HG03196 (cell line): ENCODE measurements around the gene RABL6.
"Not testable (repeated sequence)": the region's sequence is repeated elsewhere in the genome, so short reads cannot be mapped to it uniquely, and the experiment has no call there.

Experiments used
- ATAC-seq: cut with Tn5 transposase; IDR thresholded peaks from one replicate; pipeline ENCODE4 v1.9.1; 2021; ENCODE audit not compliant: unreplicated experiment

The RABL6 gene

GRCh38 chr9:136774416-136775045 is 33.2 kb upstream of the RABL6 start:
- ATAC-seq, result no peak

- no peak for ATAC-seq
These were observed 32.6 kb upstream of the RABL6 start for GRCh38 chr9:136775191-136775590.

GRCh38 chr9:136776947-136777346 is 30.8 kb upstream of the RABL6 start:
- no peak for ATAC-seq

GRCh38 chr9:136777359-136777758 is 30.4 kb upstream of the RABL6 start:
- no peak for ATAC-seq

GRCh38 chr9:136779808-136780207 is 27.9 kb upstream of the RABL6 start:
- no peak for ATAC-seq

GRCh38 chr9:136782452-136782851 is 25.3 kb upstream of the RABL6 start:
- ATAC-seq, result no peak

GRCh38 chr9:136784249-136784996 is 23.3 kb upstream of the RABL6 start:
- no peak for ATAC-seq

- ATAC-seq, result no peak
These were observed 22.8 kb upstream of the RABL6 start for GRCh38 chr9:136784997-136785361.

- not testable (repeated sequence) for ATAC-seq
These were observed 22.0 kb upstream of the RABL6 start for GRCh38 chr9:136785565-136786355.

GRCh38 chr9:136786451-136786850 is 21.3 kb upstream of the RABL6 start:
- no peak for ATAC-seq

GRCh38 chr9:136786983-136787382 is 20.8 kb upstream of the RABL6 start:
- not testable (repeated sequence) for ATAC-seq

- ATAC-seq, result no peak
These were observed 19.9 kb upstream of the RABL6 start for GRCh38 chr9:136787690-136788400.

- ATAC-seq, result not testable (repeated sequence)
These were observed 18.9 kb upstream of the RABL6 start for GRCh38 chr9:136788644-136789522.

GRCh38 chr9:136789523-136789937 is 18.2 kb upstream of the RABL6 start:
- ATAC-seq, result no peak

GRCh38 chr9:136790640-136791515 is 16.9 kb upstream of the RABL6 start, which contains the start of gene TMEM141:
Gene TMEM141 (plus strand): TSS chr9:136791344. CDS start chr9:136791371, 27 bp downstream.
- peak; percentile 81 for ATAC-seq

- ATAC-seq, result peak; percentile 24
These were observed 16.1 kb upstream of the RABL6 start for GRCh38 chr9:136791516-136792276.

GRCh38 chr9:136792321-136793085 is 15.2 kb upstream of the RABL6 start:
- no peak for ATAC-seq
